IMR-90 (cell line): ENCODE results near the gene SEMA5A. TPM values are rescaled to one million over a fixed set of nuclear protein-coding genes. Genes with fewer than 3 reads are reported as not detected.

Source experiments
- ATAC-seq: fragments of 200-7000 bp; cut with Tn5 transposase; 2 replicates; pipeline ENCODE4 v1.9.1; 2020; ENCODE audit warnings: low read depth, mild to moderate bottlenecking, moderate library complexity
- BruUV-seq: library from RNA; stranded (reverse); fragments of 400-500 nt; replicated peaks from 2 replicates; lab custom pipeline; 2021; lab: Mats Ljungman, UMichigan
- CTCF ChIA-PET: fragments of 300-600 bp; formaldehyde crosslinking; extraction: SDS; loops from one replicate; lab custom pipeline; 2021; ENCODE audit warnings: antibody characterized with exemption; lab: Yijun Ruan, JAX
- POLR2A ChIA-PET: fragments of 300-600 bp; sonication (Branson Sonifier 250); formaldehyde crosslinking; loops from one replicate; lab custom pipeline; 2022; ENCODE audit warnings: antibody characterized with exemption; ENCODE audit not compliant: unreplicated experiment; lab: Charles Lee
- DNase-seq: peaks from one replicate; pipeline ENCODE4 v3.0.0; 2013
- H2AFZ ChIP-seq: replicated peaks from 2 replicates; pipeline ENCODE3; 2013; ENCODE audit warnings: low read length, mild to moderate bottlenecking; ENCODE audit not compliant: poor library complexity
- H2AK5ac ChIP-seq: 2 replicates; pipeline ENCODE4 v1.6.1; 2013; ENCODE audit warnings: low read depth, low read length, inconsistent platforms
- H2AK9ac ChIP-seq: replicated peaks from 2 replicates; pipeline ENCODE3; 2013; ENCODE audit warnings: mild to moderate bottlenecking, low read depth, low read length, moderate library complexity; ENCODE audit not compliant: poor library complexity
- H2BK120ac ChIP-seq: 2 replicates; pipeline ENCODE4 v1.6.1; 2013; ENCODE audit warnings: low read depth, low read length, inconsistent platforms
- H2BK15ac ChIP-seq: 3 replicates; pipeline ENCODE4 v1.6.1; 2013; ENCODE audit warnings: low read depth, low read length, inconsistent platforms
- H2BK20ac ChIP-seq: 2 replicates; pipeline ENCODE4 v1.6.1; 2013; ENCODE audit warnings: low read depth, mild to moderate bottlenecking, inconsistent platforms, low read length, moderate library complexity
- H2BK5ac ChIP-seq: 2 replicates; pipeline ENCODE4 v1.6.1; 2013; ENCODE audit warnings: mild to moderate bottlenecking, low read depth, low read length, inconsistent platforms; ENCODE audit not compliant: poor library complexity, severe bottlenecking
- H3K14ac ChIP-seq: replicated peaks from 2 replicates; pipeline ENCODE4 v1.6.1; 2013; ENCODE audit warnings: low read depth, low read length, inconsistent platforms
- H3K18ac ChIP-seq: 2 replicates; pipeline ENCODE4 v1.6.1; 2013; ENCODE audit warnings: low read depth, low read length, control low read depth
- H3K23ac ChIP-seq: 2 replicates; pipeline ENCODE4 v1.6.1; 2013; ENCODE audit warnings: low read depth, low read length, inconsistent platforms
- H3K27ac ChIP-seq: 2 replicates; pipeline ENCODE4 v1.5.1; 2013; ENCODE audit warnings: mild to moderate bottlenecking, control low read depth, low read length; ENCODE audit not compliant: insufficient read depth
- H3K27me3 ChIP-seq: 2 replicates; pipeline ENCODE4 v1.6.1; 2013; ENCODE audit warnings: low read length; ENCODE audit not compliant: control insufficient read depth, insufficient read depth
- H3K36me3 ChIP-seq: 2 replicates; pipeline ENCODE4 v1.6.1; 2013; ENCODE audit warnings: low read length, mixed read lengths; ENCODE audit not compliant: control insufficient read depth, insufficient read depth
- H3K4ac ChIP-seq: 2 replicates; pipeline ENCODE4 v1.6.1; 2013; ENCODE audit warnings: low read depth, low read length, inconsistent platforms
- H3K4me1 ChIP-seq: 2 replicates; pipeline ENCODE4 v1.6.1; 2013; ENCODE audit warnings: low read length, mixed read lengths; ENCODE audit not compliant: control insufficient read depth, insufficient read depth
- H3K4me2 ChIP-seq: 2 replicates; pipeline ENCODE4 v1.6.1; 2013; ENCODE audit warnings: low read depth, mild to moderate bottlenecking, control low read depth, low read length, moderate library complexity
- H3K4me3 ChIP-seq: 2 replicates; pipeline ENCODE4 v1.5.1; 2013; ENCODE audit warnings: low read depth, mild to moderate bottlenecking, control low read depth, low read length, moderate library complexity; ENCODE audit not compliant: insufficient read depth
- H3K56ac ChIP-seq: 2 replicates; pipeline ENCODE4 v1.6.1; 2013; ENCODE audit warnings: low read length, inconsistent platforms; ENCODE audit not compliant: insufficient read depth; ENCODE audit errors: extremely low read depth
- H3K79me1 ChIP-seq, 2 experiments: 2 replicates each; pipeline ENCODE4 v1.6.1; 2013; ENCODE audit warnings: low read length in 2 of 2, inconsistent platforms in 1 of 2, low read depth in 1 of 2
- H3K9ac ChIP-seq: 2 replicates; pipeline ENCODE4 v1.6.1; 2013; ENCODE audit warnings: low read depth, low read length, control low read depth
- H3K9me1 ChIP-seq: 2 replicates; pipeline ENCODE4 v1.6.1; 2013; ENCODE audit warnings: low read length, inconsistent platforms; ENCODE audit not compliant: insufficient read depth
- H3K9me3 ChIP-seq: 2 replicates; pipeline ENCODE4 v1.6.1; 2013; ENCODE audit warnings: low read length; ENCODE audit not compliant: control insufficient read depth, insufficient read depth
- H4K20me1 ChIP-seq: 2 replicates; pipeline ENCODE4 v1.6.1; 2013; ENCODE audit warnings: low read length, inconsistent platforms; ENCODE audit not compliant: insufficient read depth
- H4K5ac ChIP-seq: 2 replicates; pipeline ENCODE4 v1.6.1; 2013; ENCODE audit warnings: mild to moderate bottlenecking, low read depth, low read length, control low read depth
- H4K8ac ChIP-seq, 2 experiments: 2 replicates each; pipeline ENCODE4 v1.6.1; 2013; ENCODE audit warnings: low read depth in 2 of 2, low read length in 2 of 2, control low read depth in 1 of 2, inconsistent platforms in 1 of 2
- H4K91ac ChIP-seq: 2 replicates; pipeline ENCODE4 v1.6.1; 2013; ENCODE audit warnings: low read depth, low read length, inconsistent platforms; ENCODE audit not compliant: insufficient read depth
- BHLHE40 ChIP-seq: fragments of 150-350 bp; IDR thresholded peaks from 2 replicates; pipeline ENCODE4 v1.6.1; 2016; ENCODE audit warnings: mild to moderate bottlenecking, low read depth, low read length
- CEBPB ChIP-seq: IDR thresholded peaks from 2 replicates; pipeline ENCODE4 v1.6.1; 2012; ENCODE audit warnings: low read depth, low read length, improper control_type of control experiment
- FOS ChIP-seq: fragments of 150-350 bp; IDR thresholded peaks from 2 replicates; pipeline ENCODE4 v1.6.1; 2016; ENCODE audit warnings: low read depth, low read length
- MAZ ChIP-seq: IDR thresholded peaks from 2 replicates; pipeline ENCODE4 v1.6.1; 2012; ENCODE audit warnings: low read depth, mild to moderate bottlenecking, low read length, improper control_type of control experiment, moderate library complexity, borderline replicate concordance
- RAD21 ChIP-seq: IDR thresholded peaks from 2 replicates; pipeline ENCODE4 v1.6.1; 2012; ENCODE audit warnings: low read length, improper control_type of control experiment
- RCOR1 ChIP-seq: IDR thresholded peaks from 2 replicates; pipeline ENCODE4 v1.6.1; 2012; ENCODE audit warnings: mild to moderate bottlenecking, low read length, improper control_type of control experiment; ENCODE audit not compliant: insufficient replicate concordance
- WGBS, 2 experiments: methylation state at CpG; one replicate each; pipeline versions ENCODE4 v1.1.5 to v1.1.7; 2013; ENCODE audit warnings: missing lambda C conversion rate in 2 of 2; ENCODE audit not compliant: insufficient read length in 1 of 2; ENCODE audit errors: extremely low coverage in 2 of 2; 5-methylcytosine and 5-hydroxymethylcytosine counted together
- dilution Hi-C: fragments of 300-500 bp; cut with HindIII; formaldehyde crosslinking; loops from one replicate; pipeline ENCODE4 v1.14.3; 2018; ENCODE audit warnings: low sequenced_read_pairs; ENCODE audit not compliant: unreplicated experiment
- in situ Hi-C: fragments of 300-500 bp; cut with MboI; formaldehyde crosslinking; loops from 3 replicates; pipeline ENCODE4 v1.14.3; 2019; ENCODE audit warnings: low sequenced_read_pairs, inconsistent platforms, mixed read lengths
- intact Hi-C: fragments of 100-400 bp; cut with micrococcal nuclease; formaldehyde crosslinking; loops from 2 replicates; pipeline ENCODE4 v1.10.0; 2022
- polyA plus RNA-seq, 3 experiments: library from polyadenylated mRNA; depleted of rRNA; stranded (reverse); fragments of >200 nt; gene quantifications; 2 replicates each; pipeline ENCODE4 v1.2.3, GENCODE V29; 2012; ENCODE audit warnings: low replicate concordance in 1 of 3
- total RNA-seq: library from RNA; depleted of rRNA; stranded (reverse); fragments of >200 nt; gene quantifications from 2 replicates; pipeline ENCODE4 v1.2.3, GENCODE V29; 2012

SEMA5A gene
- total and polyA plus RNA-seq, 2 of the 4 experiments (the other 2 are of a cell fraction) = 8.2 to 9.9 TPM

GRCh38 chr5:9505225-9505624 lies 40.6 kb downstream of the SEMA5A start:
- Histone ChIP-seq H3K18ac (no peak overlapping the region), H3K9me1 (peaks cover 15% of the 10 kb centered on the region), H3K23ac (no peak overlapping the region), H4K20me1 (peaks cover 10% of the 10 kb centered on the region; the same call in 1 of the 2 replicates), H3K27me3 (no peaks in the 10 kb centered on the region), H4K91ac (no peak overlapping the region), H2AK5ac (no peak overlapping the region), H2BK15ac (no peak overlapping the region), H2BK120ac (no peak overlapping the region), H3K9me3 (no peaks in the 10 kb centered on the region), H2AFZ (no peak overlapping the region), H3K79me1 (peaks cover 22 to 52% of the 10 kb centered on the region in 2 experiments), H3K36me3 (0 out of 2 replicates have a peak, but pooled peaks cover 3% of the 10 kb centered on the region), H3K4ac (no peak overlapping the region), H4K5ac (no peak overlapping the region), H3K9ac (no peak overlapping the region), H2BK5ac (no peak overlapping the region), H3K4me1 (peaks cover 8% of the 10 kb centered on the region), H3K4me2 (no peak overlapping the region), H2BK20ac (no peak overlapping the region), H3K4me3 (no peak overlapping the region), H3K14ac (no peak overlapping the region), H4K8ac (no peak overlapping the region), H3K27ac (no peak overlapping the region), H3K56ac (no peak overlapping the region), H2AK9ac (no peak overlapping the region)
- BruUV-seq = no TSS peak
- intact Hi-C loops = no loop called here
- TF ChIP-seq MAZ (no peak), RCOR1 (no peak), RAD21 (no peak), BHLHE40 (no peak), CEBPB (no peak), FOS (no peak)
- 83% methylated on average over 1 of the region's 2 CpGs; no CpG with 5 or more reads in 1 of the 2 experiments for WGBS, 2 experiments
- DNase-seq (peak; percentile 22), ATAC-seq (peak; percentile 42; the same call in 1 of the 2 replicates)
- in situ Hi-C loops = no loop called here
- ChIA-PET CTCF (interaction anchor here (0.6 kb wide), 1 partner anchor 535 kb away, joined by 5 read pairs; no protein-coding TSS in a partner anchor), POLR2A (no interaction called here)
- dilution Hi-C loops = no loop called here
